Measurements from ENCODE around the gene TCF7L1.
"Not testable (repeated sequence)": the region's sequence is repeated elsewhere in the genome, so short reads cannot be mapped to it uniquely, and the experiment has no call there.

DNA sequence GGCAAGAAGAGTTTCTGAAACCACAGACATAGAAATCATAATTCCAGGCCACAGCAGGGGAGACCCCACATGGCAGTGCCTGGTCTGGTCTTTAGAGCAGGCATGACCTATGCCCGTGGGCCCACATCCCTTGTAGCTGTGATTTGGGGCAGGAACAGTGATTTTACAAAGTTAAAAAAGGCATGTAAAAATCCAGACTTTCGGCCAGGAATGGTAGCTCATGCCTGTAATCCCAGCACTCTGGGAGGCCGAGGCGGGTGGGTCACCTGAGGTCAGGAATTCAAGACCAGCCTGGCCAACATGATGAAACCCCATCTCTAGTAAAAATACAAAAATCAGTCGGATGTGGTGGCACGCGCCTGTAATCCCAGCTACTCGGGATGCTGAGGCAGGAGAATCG is 78.4 kb downstream of the TCF7L1 start:
- TF ChIP-seq, protein P1, sequence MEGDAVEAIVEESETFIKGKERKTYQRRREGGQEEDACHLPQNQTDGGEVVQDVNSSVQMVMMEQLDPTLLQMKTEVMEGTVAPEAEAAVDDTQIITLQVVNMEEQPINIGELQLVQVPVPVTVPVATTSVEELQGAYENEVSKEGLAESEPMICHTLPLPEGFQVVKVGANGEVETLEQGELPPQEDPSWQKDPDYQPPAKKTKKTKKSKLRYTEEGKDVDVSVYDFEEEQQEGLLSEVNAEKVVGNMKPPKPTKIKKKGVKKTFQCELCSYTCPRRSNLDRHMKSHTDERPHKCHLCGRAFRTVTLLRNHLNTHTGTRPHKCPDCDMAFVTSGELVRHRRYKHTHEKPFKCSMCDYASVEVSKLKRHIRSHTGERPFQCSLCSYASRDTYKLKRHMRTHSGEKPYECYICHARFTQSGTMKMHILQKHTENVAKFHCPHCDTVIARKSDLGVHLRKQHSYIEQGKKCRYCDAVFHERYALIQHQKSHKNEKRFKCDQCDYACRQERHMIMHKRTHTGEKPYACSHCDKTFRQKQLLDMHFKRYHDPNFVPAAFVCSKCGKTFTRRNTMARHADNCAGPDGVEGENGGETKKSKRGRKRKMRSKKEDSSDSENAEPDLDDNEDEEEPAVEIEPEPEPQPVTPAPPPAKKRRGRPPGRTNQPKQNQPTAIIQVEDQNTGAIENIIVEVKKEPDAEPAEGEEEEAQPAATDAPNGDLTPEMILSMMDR (IDR thresholded peaks at IDR 0.05; ENCODE audit: extremely low read depth in 1 of 2, insufficient read depth in 1 of 2, low read depth in 1 of 2, low read length in 2 of 2) = not testable (repeated sequence)
- TF ChIP-seq POLR2AphosphoS5 (IDR thresholded peaks at IDR 0.05; ENCODE audit: insufficient read depth, low read depth, low read length); POLR2A (IDR thresholded peaks at IDR 0.05; ENCODE audit: low read depth, low read length); JUN (IDR thresholded peaks at IDR 0.05; ENCODE audit: borderline replicate concordance, insufficient read depth, insufficient read length, low read depth); FOS (IDR thresholded peaks at IDR 0.05; ENCODE audit: borderline replicate concordance, insufficient read depth, low read length): not testable (repeated sequence)
- TF ChIP-seq, protein P2, sequence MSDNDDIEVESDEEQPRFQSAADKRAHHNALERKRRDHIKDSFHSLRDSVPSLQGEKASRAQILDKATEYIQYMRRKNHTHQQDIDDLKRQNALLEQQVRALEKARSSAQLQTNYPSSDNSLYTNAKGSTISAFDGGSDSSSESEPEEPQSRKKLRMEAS (IDR thresholded peaks at IDR 0.05; ENCODE audit: insufficient read depth, insufficient read length) = not testable (repeated sequence)

All from endothelial cell of umbilical vein (primary cell).